ENCODE data around the gene RPS6KB2.
"Not testable (repeated sequence)": the region's sequence is repeated elsewhere in the genome, so short reads cannot be mapped to it uniquely, and the experiment has no call there.

Gene RPS6KB2

DNA sequence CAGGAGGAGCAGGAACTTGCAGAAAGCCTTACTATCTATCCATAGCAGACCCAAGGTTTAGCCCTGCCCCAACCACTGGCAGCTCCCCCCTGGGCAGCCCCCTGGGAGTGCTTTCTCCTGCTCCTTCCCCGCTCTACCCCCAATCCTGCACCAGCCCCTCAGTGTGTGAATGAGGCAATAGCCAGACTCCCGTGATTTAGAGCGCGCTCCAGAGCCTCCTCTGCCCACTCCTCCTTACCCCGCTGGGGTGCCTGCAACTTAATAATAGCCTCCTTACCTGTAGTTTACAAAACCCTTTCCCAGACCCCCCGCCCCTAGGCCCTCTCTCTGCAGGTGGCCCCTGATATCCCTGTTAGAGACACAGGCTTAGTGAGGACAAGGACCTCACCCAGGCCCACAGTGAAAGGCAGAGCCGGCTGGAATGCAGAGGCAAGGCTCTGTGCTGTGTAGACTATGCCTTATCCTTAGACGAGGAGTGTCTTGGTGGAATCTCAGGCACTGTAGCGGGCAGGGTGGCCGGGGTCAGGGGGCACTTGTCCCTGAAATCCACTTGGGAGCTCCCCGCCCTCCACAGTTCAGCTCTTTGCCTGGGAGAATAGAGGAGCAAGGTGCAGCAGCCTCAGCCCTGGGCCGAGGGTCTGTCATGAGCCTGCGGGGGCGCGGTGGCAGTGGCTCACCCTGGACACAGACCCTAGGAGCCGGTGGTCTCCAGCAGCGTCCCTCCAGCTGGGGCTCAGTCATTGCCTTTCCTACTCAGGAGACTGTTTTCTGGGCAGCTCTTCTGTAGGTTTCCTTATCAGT, 17.1 kb upstream of the RPS6KB2 start:
- no peak for DNase-seq

GRCh38 chr11:67411785-67412152, 16.5 kb upstream of the RPS6KB2 start:
- no peak for DNase-seq

DNA sequence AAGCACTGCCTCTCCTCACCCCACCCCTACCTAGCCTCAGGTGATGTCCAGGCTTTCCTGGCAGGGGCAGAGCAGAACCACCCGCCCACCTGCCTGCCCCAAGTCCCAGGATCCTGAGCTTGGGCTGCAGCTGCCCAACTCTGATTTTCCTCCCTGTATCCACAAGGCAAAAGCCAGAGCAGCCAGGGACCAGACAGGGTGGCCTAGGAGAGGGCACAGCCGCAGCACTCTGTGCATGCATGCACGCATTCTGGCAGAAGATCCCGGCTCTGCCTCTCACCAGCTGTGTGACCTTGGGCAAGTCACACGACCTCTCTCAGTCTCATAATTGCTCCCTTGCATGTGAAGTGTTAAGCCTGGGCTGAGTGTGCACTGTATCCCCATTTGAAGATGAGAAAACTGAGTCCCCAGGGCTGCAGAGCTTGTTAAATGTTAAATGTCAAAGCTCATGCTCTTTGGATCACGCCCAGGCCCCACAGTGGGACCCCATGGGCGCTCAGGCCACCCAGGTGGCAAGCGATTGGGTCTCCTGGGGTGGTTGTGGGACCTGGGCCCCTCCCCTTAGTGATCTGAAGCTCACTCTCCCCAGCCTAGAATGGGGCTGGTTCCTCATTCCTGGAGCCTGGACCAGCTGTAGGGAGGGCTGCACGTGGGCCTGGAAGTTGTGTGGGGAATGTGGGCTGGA, 15.7 kb upstream of the RPS6KB2 start:
- no peak for DNase-seq

DNA sequence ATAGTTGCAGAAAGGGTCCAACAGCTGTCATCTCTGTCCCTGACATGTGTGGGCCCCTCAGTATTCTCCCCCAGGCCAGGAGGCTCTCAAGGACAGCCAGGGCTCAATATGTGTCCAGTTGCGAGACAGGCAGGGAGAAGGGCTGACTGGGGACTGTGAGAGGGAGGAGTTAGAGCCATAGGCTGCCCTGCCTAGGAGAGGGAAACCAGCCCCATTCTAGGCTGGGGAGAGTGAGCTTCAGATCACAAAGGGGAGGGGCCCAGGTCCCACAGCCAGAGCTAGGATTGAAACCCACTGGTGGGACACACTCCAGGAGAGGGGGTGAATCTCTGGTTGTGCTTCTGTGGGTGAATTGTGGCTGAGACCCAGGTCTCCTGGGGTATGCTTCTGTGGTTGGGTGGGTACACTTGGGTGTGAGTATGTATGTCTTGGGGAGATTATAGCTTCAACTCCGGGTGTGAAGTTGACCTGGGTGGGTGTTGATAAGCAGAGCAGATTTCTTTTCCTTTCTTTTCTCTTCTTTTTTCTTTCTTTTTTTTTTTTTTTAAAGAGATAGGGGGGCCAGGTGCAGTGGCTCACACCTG, 14.9 kb upstream of the RPS6KB2 start:
- no peak for DNase-seq

DNA sequence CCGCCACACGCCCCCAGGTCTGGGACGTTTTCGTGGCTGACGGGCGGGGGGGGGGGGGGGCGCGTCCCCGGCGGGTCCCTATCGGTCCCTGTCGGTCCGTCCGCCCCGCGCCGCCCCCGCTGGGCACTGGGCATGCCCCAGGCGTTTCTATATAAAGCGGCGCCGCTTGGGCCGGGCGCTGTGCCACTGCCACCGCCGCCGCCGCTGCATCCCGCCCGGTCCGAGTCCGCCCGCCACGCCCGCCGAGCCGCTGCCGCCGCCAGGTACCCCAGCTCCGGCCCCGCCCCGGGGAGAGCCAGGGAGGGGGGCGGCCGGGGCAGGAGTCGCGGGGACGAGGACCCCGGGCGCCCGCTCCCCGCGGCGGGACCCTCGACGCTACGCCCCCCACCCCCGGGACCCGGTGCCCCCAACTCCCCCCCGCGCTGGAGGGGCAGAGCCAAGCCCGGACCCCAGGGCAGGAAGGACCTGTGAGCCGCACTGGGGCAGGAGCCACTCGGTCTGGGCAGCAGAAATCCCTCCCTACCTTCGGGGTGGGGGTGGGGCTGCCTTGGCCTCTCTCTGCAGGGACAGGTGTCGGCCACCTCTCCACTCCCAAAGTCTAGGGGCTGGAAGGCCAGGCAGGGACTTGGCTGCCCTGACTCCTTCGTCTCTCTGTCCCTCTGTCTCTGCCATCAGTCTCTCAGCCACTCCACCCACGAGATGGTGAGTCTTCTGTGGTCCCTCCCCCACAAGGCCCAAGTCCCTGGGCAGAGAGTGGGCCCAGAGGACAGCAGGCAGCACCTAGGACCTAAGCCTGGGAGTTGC, 12.6 kb upstream of the RPS6KB2 start, which contains the start of gene CARNS1:
Gene CARNS1 (plus strand): TSS at position 178 of the 804 bp plus-strand sequence. CDS start 522 bp downstream, at position 700.
- no peak for DNase-seq

GRCh38 chr11:67416416-67417335, 11.6 kb upstream of the RPS6KB2 start:
- DNase-seq: peak; percentile 88

DNA sequence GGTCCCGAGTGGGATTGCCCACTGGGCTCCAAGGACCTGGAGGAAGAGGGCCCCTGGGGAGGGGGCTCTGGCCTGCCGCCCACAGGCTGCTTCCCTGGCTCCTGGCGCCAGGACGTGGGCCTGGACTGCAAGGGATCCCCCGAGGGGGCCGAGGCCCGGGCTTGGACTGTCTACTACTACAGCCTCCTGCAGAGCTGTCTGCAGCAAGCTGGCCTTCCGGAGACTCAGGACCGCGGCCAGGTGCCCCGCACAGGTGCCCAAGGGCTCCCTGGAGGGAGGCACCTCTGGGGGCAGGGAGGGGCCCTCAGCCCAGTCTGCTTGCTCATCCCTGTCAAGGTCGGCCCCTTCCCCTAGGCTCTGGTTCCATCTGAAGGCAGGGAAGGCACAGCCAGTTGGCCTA, 10.9 kb upstream of the RPS6KB2 start:
- DNase-seq: no peak

DNA sequence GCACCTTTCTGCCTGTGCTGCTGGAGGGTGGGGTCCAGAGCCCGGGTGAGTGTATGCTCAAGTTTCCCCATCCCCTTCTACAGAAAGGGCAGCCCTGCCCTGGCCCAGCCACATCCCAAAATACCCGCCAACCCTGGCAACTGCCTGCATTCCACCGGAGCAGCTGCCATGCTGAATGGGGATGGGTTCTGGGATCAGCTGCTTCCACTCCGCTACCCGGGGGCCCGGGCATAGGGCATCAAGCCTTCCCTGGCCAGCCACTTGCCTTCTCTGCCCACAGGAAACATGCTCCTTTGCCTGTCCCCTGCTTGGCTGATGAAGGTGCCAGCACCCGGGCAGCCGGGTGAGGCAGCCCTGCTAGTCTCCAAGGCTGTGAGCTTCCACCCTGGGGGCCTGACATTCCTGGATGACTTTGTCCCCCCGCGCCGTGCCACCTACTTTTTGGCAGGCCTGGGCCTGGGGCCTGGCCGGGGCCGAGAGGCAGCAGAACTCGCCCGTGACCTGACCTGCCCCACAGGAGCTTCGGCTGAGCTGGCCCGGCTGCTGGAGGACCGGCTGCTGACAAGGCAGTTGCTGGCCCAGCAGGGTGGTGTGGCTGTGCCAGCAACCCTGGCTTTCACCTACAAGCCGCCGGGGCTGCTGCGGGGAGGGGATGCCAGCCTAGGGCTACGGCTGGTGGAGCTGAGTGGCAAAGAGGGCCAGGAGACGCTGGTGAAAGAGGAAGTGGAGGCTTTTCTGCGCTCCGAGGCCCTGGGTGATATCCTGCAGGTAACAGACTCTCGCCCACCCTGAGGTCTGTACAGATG, 9.6 kb upstream of the RPS6KB2 start:
- DNase-seq: no peak

- DNase-seq: no peak
Measured at GRCh38 chr11:67419325-67420049, 8.8 kb upstream of the RPS6KB2 start.

GRCh38 chr11:67420147-67420645, 8.1 kb upstream of the RPS6KB2 start:
- no peak for DNase-seq

GRCh38 chr11:67420646-67421429, 7.5 kb upstream of the RPS6KB2 start:
- peak; percentile 97 for DNase-seq

DNA sequence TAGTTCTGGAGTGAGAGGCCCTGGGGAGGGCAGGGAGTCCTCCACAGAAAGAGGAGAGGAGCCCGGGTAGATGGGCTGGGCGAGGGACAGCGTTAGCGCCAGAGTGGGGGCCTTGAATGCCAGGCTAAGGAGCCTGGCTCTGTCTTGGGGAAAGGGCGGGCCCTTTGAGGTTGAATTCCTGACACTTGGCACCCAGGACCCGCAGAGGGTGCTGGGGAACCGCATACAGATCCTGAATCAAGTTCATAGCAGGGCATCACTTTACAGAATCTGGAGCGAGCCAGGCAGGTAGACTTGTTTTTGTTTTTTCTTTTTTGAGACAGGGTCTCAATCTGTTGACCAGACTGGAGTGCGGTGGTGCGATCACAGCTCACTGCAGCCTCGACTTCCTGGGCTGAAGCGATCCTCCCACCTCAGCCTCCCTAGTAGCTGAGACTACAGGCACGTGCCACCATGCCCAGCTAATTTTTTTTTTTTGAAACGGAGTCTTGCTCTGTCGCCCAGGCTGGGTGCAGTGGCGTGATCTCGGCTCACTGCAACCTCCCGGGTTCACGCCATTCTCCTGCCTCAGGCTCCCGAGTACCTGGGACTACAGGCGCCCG, 6.8 kb upstream of the RPS6KB2 start:
- DNase-seq: no peak

DNA sequence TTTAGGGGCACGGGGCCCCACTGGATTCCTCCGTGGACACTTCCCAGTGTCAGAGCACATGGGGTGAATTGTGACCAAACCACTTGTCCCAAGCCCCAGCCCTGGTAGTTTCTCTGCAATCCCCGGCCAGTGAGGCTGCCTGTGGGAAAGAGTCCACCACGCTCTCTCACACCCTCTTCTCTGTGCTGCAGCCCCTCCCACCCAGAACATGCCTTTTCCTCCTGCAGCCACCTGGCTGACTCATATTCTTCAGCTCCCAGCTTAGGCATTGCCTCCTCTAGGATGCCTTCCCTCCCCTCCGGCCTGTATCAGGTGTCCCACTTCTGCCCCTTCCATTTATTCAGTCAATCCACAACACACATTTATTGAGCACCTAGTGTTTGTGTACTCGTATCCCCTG, 5.4 kb upstream of the RPS6KB2 start:
- no peak for DNase-seq

DNA sequence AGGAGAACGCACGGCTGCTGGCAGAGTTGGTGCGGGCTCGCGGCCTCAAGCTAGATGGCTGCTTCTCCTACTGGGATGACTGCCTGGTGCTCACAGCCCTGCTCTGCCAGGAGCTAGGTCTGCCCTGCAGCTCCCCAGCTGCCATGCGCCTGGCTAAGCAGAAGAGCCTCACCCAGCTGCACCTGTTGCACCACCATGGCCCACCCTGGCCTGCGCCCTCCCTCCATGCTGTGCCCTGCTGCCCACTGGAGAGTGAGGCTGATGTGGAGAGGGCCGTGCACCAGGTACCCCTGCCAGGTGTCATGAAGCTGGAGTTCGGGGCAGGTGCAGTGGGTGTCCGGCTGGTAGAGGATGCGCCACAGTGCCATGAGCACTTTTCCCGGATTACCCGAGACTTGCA, 4.8 kb upstream of the RPS6KB2 start:
- no peak for DNase-seq

GRCh38 chr11:67423891-67424613, 4.2 kb upstream of the RPS6KB2 start:
- no peak for DNase-seq

DNA sequence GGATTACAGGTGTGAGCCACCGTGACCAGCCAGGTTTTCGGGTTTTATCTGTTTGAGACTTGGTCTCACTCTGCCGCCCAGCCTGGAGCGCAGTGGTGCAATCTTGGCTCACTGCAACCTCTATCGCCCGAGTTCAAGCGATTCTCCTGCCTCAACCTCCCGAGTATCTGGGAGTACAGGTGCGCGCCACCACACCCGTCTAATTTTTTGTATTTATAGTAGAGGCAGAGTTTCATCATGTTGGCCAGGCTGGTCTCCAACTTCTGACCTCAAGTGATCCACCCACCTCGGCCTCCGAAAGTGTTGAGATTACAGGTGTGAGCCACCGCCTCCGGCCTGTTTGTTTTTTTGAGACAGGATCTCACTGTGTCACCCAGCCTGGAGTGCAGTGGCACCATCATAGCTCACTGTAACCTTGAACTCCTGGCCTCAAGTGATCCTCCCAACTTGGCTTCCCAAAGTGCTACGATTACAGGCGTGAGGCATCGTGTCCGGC, 882 bp upstream of the RPS6KB2 start:
- not testable (repeated sequence) for DNase-seq

GRCh38 chr11:67429038-67429668, 859 bp downstream of the RPS6KB2 start:
- DNase-seq: no peak

Measured in central memory CD4-positive, alpha-beta T cell (primary cell).